Coronary artery (tissue), 2 donors: ENCODE data around the gene FER.
"Not testable (repeated sequence)": the region's sequence is repeated elsewhere in the genome, so short reads cannot be mapped to it uniquely, and the experiment has no call there.

Experiments
- DNase-seq: peaks from one replicate; pipeline ENCODE4 v3.0.0-alpha.2; 2017; ENCODE audit warnings: low spot score
- H3K27ac ChIP-seq, 2 donors: fragments of 200-600 bp; sonication (generic); one replicate each; pipeline ENCODE4 v1.5.1; 2016 to 2019
- H3K4me3 ChIP-seq: fragments of 200-600 bp; sonication (generic); 2 replicates; pipeline ENCODE4 v1.5.1; 2016; ENCODE audit warnings: mild to moderate bottlenecking, moderate library complexity
- CTCF ChIP-seq: fragments of 200-600 bp; sonication (generic); IDR thresholded peaks from one replicate; pipeline ENCODE4 v1.5.1; 2019; ENCODE audit warnings: antibody characterized with exemption

The FER gene

DNA sequence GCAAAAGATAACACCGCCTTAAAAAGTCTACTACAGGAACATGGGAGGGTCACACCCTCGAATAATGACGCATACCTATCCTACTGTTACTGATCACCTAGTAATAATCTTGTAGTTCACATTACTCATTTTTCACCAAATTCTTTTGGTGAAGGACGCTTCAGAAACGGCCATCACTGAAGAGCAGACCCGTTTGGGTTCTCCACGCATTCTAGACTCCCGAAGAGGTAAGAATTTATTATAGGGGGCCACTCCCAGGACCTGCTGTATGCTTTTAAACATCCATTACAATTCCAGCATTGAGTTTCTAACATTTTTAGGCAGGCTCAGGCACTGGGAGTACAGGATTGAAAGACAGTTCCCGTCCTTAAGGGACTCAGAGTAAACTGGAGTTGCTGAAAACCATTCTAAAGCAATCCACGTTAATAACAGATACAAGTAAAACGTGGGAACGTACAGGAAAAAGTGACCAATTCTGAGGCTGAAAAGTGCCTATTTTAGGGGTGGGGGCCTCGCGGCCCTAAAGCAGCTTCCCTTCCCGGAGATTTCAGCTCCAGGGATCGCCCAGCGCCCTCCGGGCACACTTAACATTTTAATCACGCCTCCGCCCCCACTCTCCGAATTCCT, at the start of gene FER:
FER (plus strand) TSS at position 124 of the 627 bp plus-strand sequence. CDS start 50,286 bp downstream, outside the sequence.
- TF ChIP-seq CTCF = no peak
- Histone ChIP-seq H3K27ac (peak within 1 kb of the TSS; percentile 97), H3K4me3 (peak within 1 kb of the TSS; percentile 100)
- DNase-seq = no peak

GRCh38 chr5:108700388-108700787, 47.3 kb upstream of the FER start:
- H3K4me3 ChIP-seq, H3K27ac ChIP-seq, DNase-seq: not testable (repeated sequence)

- no peak overlapping the region for H3K4me3 ChIP-seq
- no peak for DNase-seq
- no peak for TF ChIP-seq CTCF
- no peak overlapping the region for H3K27ac ChIP-seq
Observed at GRCh38 chr5:108700930-108701329, 46.8 kb upstream of the FER start.

GRCh38 chr5:108702546-108702945, 45.2 kb upstream of the FER start:
- TF ChIP-seq CTCF = no peak
- no peak for DNase-seq
- Histone ChIP-seq H3K27ac (no peak overlapping the region), H3K4me3 (no peak overlapping the region)

GRCh38 chr5:108703313-108703712, 44.4 kb upstream of the FER start:
- no peak overlapping the region for H3K4me3 ChIP-seq
- TF ChIP-seq CTCF = no peak
- no peak for DNase-seq
- no peak overlapping the region for H3K27ac ChIP-seq

- no peak for DNase-seq
- Histone ChIP-seq H3K27ac (no peak overlapping the region), H3K4me3 (no peak overlapping the region)
- no peak for TF ChIP-seq CTCF
Observed at GRCh38 chr5:108707141-108707540, 40.6 kb upstream of the FER start.

GRCh38 chr5:108711898-108712297, 35.8 kb upstream of the FER start:
- TF ChIP-seq CTCF = no peak
- no peak for DNase-seq
- Histone ChIP-seq H3K4me3 (no peak overlapping the region), H3K27ac (no peak overlapping the region)

DNA sequence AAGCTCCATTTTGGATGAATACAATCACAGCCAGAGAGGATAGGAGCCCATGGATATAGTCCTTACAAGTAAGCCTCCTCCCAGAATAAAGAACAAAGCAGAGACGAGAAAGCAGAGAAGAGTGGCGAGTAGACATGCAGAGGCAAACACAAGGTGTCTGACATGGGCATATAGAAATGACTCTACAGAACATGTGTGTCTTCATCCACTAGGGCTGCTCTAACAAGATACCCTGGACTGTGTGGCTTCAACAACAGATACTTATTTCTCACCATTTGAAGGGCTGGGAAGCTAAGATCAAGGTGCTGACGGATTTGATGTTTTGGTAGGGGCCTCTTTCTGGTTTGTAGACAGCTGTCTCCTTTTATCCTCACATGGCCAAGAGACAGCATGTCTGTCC, 32.3 kb upstream of the FER start:
- Histone ChIP-seq H3K4me3 (no peak overlapping the region), H3K27ac (no peak overlapping the region)
- DNase-seq = no peak
- TF ChIP-seq CTCF = no peak
